ENCODE measurements around the gene FNDC11. TPM values are rescaled to one million over a fixed set of nuclear protein-coding genes. Genes with fewer than 3 reads are reported as not detected.

Gene FNDC11
- total and polyA plus RNA-seq, 2 of the 13 experiments (the other 11 are each of a cell fraction or from before 2014, with no cell fraction given), result 0.07 TPM; not detected in 1

GRCh38 chr20:63572788-63573646 lies 19.1 kb downstream of the FNDC11 start (continued):
- TF ChIP-seq FOSL2 (CRISPR knock-in tag; IDR thresholded peaks at IDR 0.05), result 0 out of 2 replicates have a peak, but pooled peaks have one; percentile 19
- peak; percentile 91 for TF ChIP-seq DZIP1 (CRISPR knock-in tag; IDR thresholded peaks at IDR 0.05)
- peak; percentile 48; the same call in 1 of the 2 replicates for TF ChIP-seq ZNF768 (CRISPR knock-in tag; IDR thresholded peaks at IDR 0.05)
- no peak for TF ChIP-seq ADNP (CRISPR knock-in tag; IDR thresholded peaks at IDR 0.05)
- peak; percentile 73 for TF ChIP-seq HOXA3 (CRISPR knock-in tag; IDR thresholded peaks at IDR 0.05)
- no peak for TF ChIP-seq REL (CRISPR knock-in tag; conservative IDR thresholded peaks at IDR 0.05)
- TF ChIP-seq ZSCAN29 (CRISPR knock-in tag; conservative IDR thresholded peaks at IDR 0.05), result 0 out of 2 replicates have a peak, but pooled peaks have one; percentile 28
- peak; percentile 81 for TF ChIP-seq ZNF891 (CRISPR knock-in tag; IDR thresholded peaks at IDR 0.05)
- no peak for TF ChIP-seq THYN1 (CRISPR knock-in tag; IDR thresholded peaks at IDR 0.05; ENCODE audit: borderline replicate concordance, low read depth)
- TF ChIP-seq ZNF326 (CRISPR knock-in tag; IDR thresholded peaks at IDR 0.05; ENCODE audit: borderline replicate concordance), result no peak
- no peak for TF ChIP-seq GABPA (IDR thresholded peaks at IDR 0.05; ENCODE audit: low read depth, low read length)
- TF ChIP-seq GABPA (CRISPR knock-in tag; IDR thresholded peaks at IDR 0.05; ENCODE audit: low read depth), result no peak
- TF ChIP-seq, protein P1, sequence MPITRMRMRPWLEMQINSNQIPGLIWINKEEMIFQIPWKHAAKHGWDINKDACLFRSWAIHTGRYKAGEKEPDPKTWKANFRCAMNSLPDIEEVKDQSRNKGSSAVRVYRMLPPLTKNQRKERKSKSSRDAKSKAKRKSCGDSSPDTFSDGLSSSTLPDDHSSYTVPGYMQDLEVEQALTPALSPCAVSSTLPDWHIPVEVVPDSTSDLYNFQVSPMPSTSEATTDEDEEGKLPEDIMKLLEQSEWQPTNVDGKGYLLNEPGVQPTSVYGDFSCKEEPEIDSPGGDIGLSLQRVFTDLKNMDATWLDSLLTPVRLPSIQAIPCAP (CRISPR knock-in tag; IDR thresholded peaks at IDR 0.05; ENCODE audit: low read depth), result no peak
- TF ChIP-seq ZNF160 (CRISPR knock-in tag; IDR thresholded peaks at IDR 0.05), result no peak
- no peak for TF ChIP-seq SP4 (CRISPR knock-in tag; IDR thresholded peaks at IDR 0.05)
- TF ChIP-seq ZNF639 (CRISPR knock-in tag; conservative IDR thresholded peaks at IDR 0.05), result 0 out of 2 replicates have a peak, but pooled peaks have one; percentile 57
- no peak for TF ChIP-seq SNAPC4 (CRISPR knock-in tag; IDR thresholded peaks at IDR 0.05)

Data from HepG2 (cell line).